Activated T-cell treated with anti-CD3 and anti-CD28 coated beads, Interleukin-2, amount 50 U/mL, for 4 hours (primary cell): Measurements from ENCODE around the gene TECTA. TPM values are rescaled to one million over a fixed set of nuclear protein-coding genes. Genes with fewer than 3 reads are reported as not detected.

Source experiments
- ATAC-seq, 2 donors: fragments of 200-7000 bp; cut with Tn5 transposase; one replicate each; pipeline ENCODE4 v1.10.0; 2021
- DNase-seq: peaks from one replicate; pipeline ENCODE4 v3.0.0-alpha.2; 2020
- H3K27me3 Mint-ChIP-seq: one replicate; pipeline ENCODE4 v1.8.0; 2021; ENCODE audit warnings: low read depth, mixed read lengths
- H3K36me3 Mint-ChIP-seq: one replicate; pipeline ENCODE4 v1.8.0; 2022; ENCODE audit warnings: mixed read lengths; ENCODE audit not compliant: insufficient read depth
- H3K4me1 Mint-ChIP-seq: one replicate; pipeline ENCODE4 v1.8.0; 2021; ENCODE audit warnings: low read depth, mixed read lengths
- H3K4me3 Mint-ChIP-seq: one replicate; pipeline ENCODE4 v1.8.0; 2021; ENCODE audit warnings: mild to moderate bottlenecking, moderate library complexity, mixed read lengths
- H3K9me3 Mint-ChIP-seq: one replicate; pipeline ENCODE4 v1.8.0; 2021; ENCODE audit warnings: mixed read lengths
- total RNA-seq, 3 donors: library from RNA; stranded (reverse); gene quantifications; one replicate each; pipeline ENCODE4 v1.2.1, GENCODE V29; 2021

Gene TECTA
- under 1 TPM; 0.11 to 0.20 (median 0.11) TPM for total RNA-seq

GRCh38 chr11:121100943-121101342 is at the start of gene TECTA:
Gene TECTA, plus strand, starts transcription at chr11:121101243. Its CDS starts 1,423 bp downstream, at chr11:121102666.
- Mint-ChIP-seq H3K4me3 (no peak within 1 kb of the TSS), H3K4me1 (no peaks in the 10 kb centered on the region), H3K36me3 (no peaks in the 10 kb centered on the region), H3K27me3 (no peaks in the 10 kb centered on the region), H3K9me3 (no peaks in the 10 kb centered on the region)
- no peak for ATAC-seq
- no peak for DNase-seq

- Mint-ChIP-seq H3K27me3 (no peaks in the 10 kb centered on the region), H3K36me3 (peaks cover 41% of the 10 kb centered on the region), H3K4me1 (no peaks in the 10 kb centered on the region), H3K4me3 (no peak overlapping the region), H3K9me3 (no peaks in the 10 kb centered on the region)
- ATAC-seq (no peak), DNase-seq (no peak)
These were observed 47.8 kb upstream of the TECTA start for GRCh38 chr11:121053244-121053643.

GRCh38 chr11:121054266-121054665 is 46.8 kb upstream of the TECTA start:
- Mint-ChIP-seq H3K9me3 (no peaks in the 10 kb centered on the region), H3K4me1 (no peaks in the 10 kb centered on the region), H3K4me3 (no peak overlapping the region), H3K36me3 (peaks cover 40% of the 10 kb centered on the region), H3K27me3 (no peaks in the 10 kb centered on the region)
- no peak for DNase-seq
- ATAC-seq, result no peak

- no peaks in the 10 kb centered on the region for H3K4me1 Mint-ChIP-seq
- no peaks in the 10 kb centered on the region for H3K27me3 Mint-ChIP-seq
- peaks cover 42% of the 10 kb centered on the region for H3K36me3 Mint-ChIP-seq
- H3K4me3 Mint-ChIP-seq, result no peak overlapping the region
- DNase-seq, result no peak
- no peak for ATAC-seq
- H3K9me3 Mint-ChIP-seq, result no peaks in the 10 kb centered on the region
These were observed 46.0 kb upstream of the TECTA start for GRCh38 chr11:121055076-121055475.

GRCh38 chr11:121057922-121058321 is 43.1 kb upstream of the TECTA start:
- H3K4me3 Mint-ChIP-seq, result no peak overlapping the region

GRCh38 chr11:121058941-121059340 is 42.1 kb upstream of the TECTA start:
- Mint-ChIP-seq H3K36me3 (peaks cover 51% of the 10 kb centered on the region), H3K9me3 (no peaks in the 10 kb centered on the region), H3K27me3 (no peaks in the 10 kb centered on the region), H3K4me3 (no peak overlapping the region), H3K4me1 (no peaks in the 10 kb centered on the region)
- ATAC-seq (no peak), DNase-seq (no peak)

More at GRCh38 chr11:121057922-121058321, 43.1 kb upstream of the TECTA start:
- Mint-ChIP-seq H3K36me3 (peaks cover 51% of the 10 kb centered on the region), H3K27me3 (no peaks in the 10 kb centered on the region), H3K4me1 (no peaks in the 10 kb centered on the region), H3K9me3 (no peaks in the 10 kb centered on the region)
- DNase-seq (no peak), ATAC-seq (no peak)

GRCh38 chr11:121059605-121060004 is 41.4 kb upstream of the TECTA start:
- Mint-ChIP-seq H3K4me1 (no peaks in the 10 kb centered on the region), H3K27me3 (no peaks in the 10 kb centered on the region), H3K4me3 (no peak overlapping the region), H3K9me3 (no peaks in the 10 kb centered on the region), H3K36me3 (peaks cover 46% of the 10 kb centered on the region)
- DNase-seq (no peak), ATAC-seq (no peak)

- Mint-ChIP-seq H3K27me3 (no peaks in the 10 kb centered on the region), H3K36me3 (peaks cover 35% of the 10 kb centered on the region), H3K4me1 (no peaks in the 10 kb centered on the region), H3K4me3 (no peak overlapping the region), H3K9me3 (no peaks in the 10 kb centered on the region)
- ATAC-seq, result no peak
- DNase-seq, result no peak
These were observed 37.3 kb upstream of the TECTA start for GRCh38 chr11:121063728-121064127.

- ATAC-seq (no peak), DNase-seq (no peak)
- Mint-ChIP-seq H3K27me3 (no peaks in the 10 kb centered on the region), H3K4me3 (no peak overlapping the region), H3K9me3 (peaks cover 4% of the 10 kb centered on the region), H3K36me3 (peaks cover 43% of the 10 kb centered on the region), H3K4me1 (no peaks in the 10 kb centered on the region)
These were observed 34.4 kb upstream of the TECTA start for GRCh38 chr11:121066623-121067022.

GRCh38 chr11:121067026-121067425 is 34.0 kb upstream of the TECTA start:
- no peak for DNase-seq
- H3K4me1 Mint-ChIP-seq, result no peaks in the 10 kb centered on the region
- no peak for ATAC-seq
- H3K9me3 Mint-ChIP-seq, result peaks cover 4% of the 10 kb centered on the region
- H3K4me3 Mint-ChIP-seq, result no peak overlapping the region
- H3K36me3 Mint-ChIP-seq, result peaks cover 44% of the 10 kb centered on the region
- H3K27me3 Mint-ChIP-seq, result no peaks in the 10 kb centered on the region

GRCh38 chr11:121067453-121067852 is 33.6 kb upstream of the TECTA start:
- ATAC-seq (no peak), DNase-seq (no peak)
- no peak overlapping the region for H3K4me3 Mint-ChIP-seq
- peaks cover 4% of the 10 kb centered on the region for H3K9me3 Mint-ChIP-seq
- H3K36me3 Mint-ChIP-seq, result peaks cover 43% of the 10 kb centered on the region
- no peaks in the 10 kb centered on the region for H3K27me3 Mint-ChIP-seq
- H3K4me1 Mint-ChIP-seq, result no peaks in the 10 kb centered on the region

- peaks cover 42% of the 10 kb centered on the region for H3K36me3 Mint-ChIP-seq
These were observed 32.9 kb upstream of the TECTA start for GRCh38 chr11:121067962-121068647.

GRCh38 chr11:121068787-121069186 is 32.3 kb upstream of the TECTA start:
- ATAC-seq, result no peak
- H3K36me3 Mint-ChIP-seq, result peaks cover 37% of the 10 kb centered on the region
- H3K4me1 Mint-ChIP-seq, result no peaks in the 10 kb centered on the region
- no peak for DNase-seq
- H3K27me3 Mint-ChIP-seq, result no peaks in the 10 kb centered on the region
- no peak overlapping the region for H3K4me3 Mint-ChIP-seq
- peaks cover 4% of the 10 kb centered on the region for H3K9me3 Mint-ChIP-seq

More at GRCh38 chr11:121067962-121068647, 32.9 kb upstream of the TECTA start:
- H3K9me3 Mint-ChIP-seq, result peaks cover 4% of the 10 kb centered on the region
- no peak overlapping the region for H3K4me3 Mint-ChIP-seq
- no peaks in the 10 kb centered on the region for H3K27me3 Mint-ChIP-seq
- no peaks in the 10 kb centered on the region for H3K4me1 Mint-ChIP-seq
- no peak for DNase-seq
- ATAC-seq, result no peak

- ATAC-seq (no peak), DNase-seq (no peak)
- Mint-ChIP-seq H3K4me1 (no peaks in the 10 kb centered on the region), H3K36me3 (peaks cover 41% of the 10 kb centered on the region), H3K27me3 (no peaks in the 10 kb centered on the region), H3K9me3 (peaks cover 4% of the 10 kb centered on the region), H3K4me3 (no peak overlapping the region)
These were observed 29.8 kb upstream of the TECTA start for GRCh38 chr11:121070951-121071845.
